22Rv1 (cell line): ENCODE results near the gene HBEGF.

Experiments used
- H3K27ac ChIP-seq: fragments of 450-650 bp; 2 replicates; pipeline ENCODE4 v1.5.1; 2017
- ZFX ChIP-seq: fragments of 450-650 bp; IDR thresholded peaks from 2 replicates; pipeline ENCODE4 v1.6.1; 2017; ENCODE audit warnings: antibody characterized with exemption, borderline replicate concordance
- TF ChIP-seq, protein P1 (sequence below): fragments of 450-650 bp; IDR thresholded peaks from 2 replicates; pipeline ENCODE4 v1.5.1; 2017; ENCODE audit warnings: mild to moderate bottlenecking

Gene HBEGF, protein sequence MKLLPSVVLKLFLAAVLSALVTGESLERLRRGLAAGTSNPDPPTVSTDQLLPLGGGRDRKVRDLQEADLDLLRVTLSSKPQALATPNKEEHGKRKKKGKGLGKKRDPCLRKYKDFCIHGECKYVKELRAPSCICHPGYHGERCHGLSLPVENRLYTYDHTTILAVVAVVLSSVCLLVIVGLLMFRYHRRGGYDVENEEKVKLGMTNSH

DNA sequence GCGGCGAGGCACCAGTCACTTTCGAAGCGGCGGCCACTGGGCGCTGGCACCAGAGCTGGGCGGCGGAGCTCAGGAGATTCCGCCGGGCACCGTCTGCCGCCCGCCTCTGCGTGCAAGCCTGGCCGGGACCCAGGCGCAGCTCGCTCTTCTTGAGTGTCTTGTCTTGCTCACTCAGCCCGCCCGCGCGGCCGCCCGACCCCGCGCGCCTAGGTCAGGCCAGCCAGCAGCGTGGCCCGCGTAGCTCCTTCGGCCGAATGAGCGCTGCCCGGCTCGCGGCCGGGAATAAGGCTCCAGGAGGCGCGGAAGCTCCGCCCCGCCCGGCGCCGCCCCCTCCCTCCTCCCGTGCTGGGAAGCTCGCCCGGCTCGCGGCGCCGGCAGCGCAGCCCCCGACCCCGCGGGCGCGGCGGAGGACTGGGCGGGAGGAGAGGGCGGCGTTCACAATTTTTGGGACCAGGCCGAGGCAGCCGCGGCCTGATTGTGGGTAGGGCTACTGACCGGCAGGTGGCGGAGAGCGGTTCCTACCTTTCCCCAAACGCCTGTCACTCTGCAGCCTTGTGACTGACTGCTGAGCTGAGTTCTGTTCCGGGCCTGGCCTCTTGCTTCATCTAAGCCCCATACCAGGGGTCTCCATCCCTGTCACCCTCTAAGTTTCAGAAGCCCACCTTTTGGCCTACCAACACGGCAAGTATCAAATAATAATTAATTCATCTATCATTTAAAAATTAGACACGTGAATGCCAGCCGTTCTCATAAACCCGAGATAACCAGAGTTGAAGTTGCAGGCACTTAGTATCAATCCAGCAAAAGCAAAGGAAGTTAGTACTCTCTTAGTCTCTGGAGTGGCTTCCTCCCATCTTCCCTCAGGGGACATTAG, at the start of gene HBEGF:
Gene HBEGF (minus strand): TSS at position 256 of the 874 bp plus-strand sequence. CDS start 275 bp downstream, outside the sequence.
- H3K27ac ChIP-seq, result peak within 1 kb of the TSS; percentile 70

DNA sequence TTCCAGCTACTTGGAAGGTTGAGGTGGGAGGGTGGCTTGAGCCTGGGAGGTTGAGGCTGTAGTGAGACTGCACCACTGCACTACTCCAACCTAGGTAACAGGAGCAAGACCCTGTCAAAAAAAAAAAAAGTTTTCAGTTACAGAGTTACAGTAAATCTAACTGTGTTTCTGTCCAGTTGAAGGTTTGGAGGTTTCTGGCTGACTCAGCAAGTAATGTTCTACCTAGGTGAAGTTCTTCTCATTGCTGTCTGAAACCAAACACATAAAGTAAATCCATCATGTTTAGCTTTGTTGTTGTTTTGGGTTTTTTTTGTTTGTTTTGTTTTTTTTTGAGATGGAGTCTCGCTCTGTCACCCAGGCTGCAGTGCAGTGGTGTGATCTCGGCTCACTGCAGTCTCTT, 47.3 kb upstream of the HBEGF start:
- TF ChIP-seq, protein P1, sequence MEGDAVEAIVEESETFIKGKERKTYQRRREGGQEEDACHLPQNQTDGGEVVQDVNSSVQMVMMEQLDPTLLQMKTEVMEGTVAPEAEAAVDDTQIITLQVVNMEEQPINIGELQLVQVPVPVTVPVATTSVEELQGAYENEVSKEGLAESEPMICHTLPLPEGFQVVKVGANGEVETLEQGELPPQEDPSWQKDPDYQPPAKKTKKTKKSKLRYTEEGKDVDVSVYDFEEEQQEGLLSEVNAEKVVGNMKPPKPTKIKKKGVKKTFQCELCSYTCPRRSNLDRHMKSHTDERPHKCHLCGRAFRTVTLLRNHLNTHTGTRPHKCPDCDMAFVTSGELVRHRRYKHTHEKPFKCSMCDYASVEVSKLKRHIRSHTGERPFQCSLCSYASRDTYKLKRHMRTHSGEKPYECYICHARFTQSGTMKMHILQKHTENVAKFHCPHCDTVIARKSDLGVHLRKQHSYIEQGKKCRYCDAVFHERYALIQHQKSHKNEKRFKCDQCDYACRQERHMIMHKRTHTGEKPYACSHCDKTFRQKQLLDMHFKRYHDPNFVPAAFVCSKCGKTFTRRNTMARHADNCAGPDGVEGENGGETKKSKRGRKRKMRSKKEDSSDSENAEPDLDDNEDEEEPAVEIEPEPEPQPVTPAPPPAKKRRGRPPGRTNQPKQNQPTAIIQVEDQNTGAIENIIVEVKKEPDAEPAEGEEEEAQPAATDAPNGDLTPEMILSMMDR, result no peak
- TF ChIP-seq ZFX, result no peak

More for the DNA sequence above, at the start of gene HBEGF:
- no peak for TF ChIP-seq ZFX
- TF ChIP-seq, protein P1, result peak; percentile 77

DNA sequence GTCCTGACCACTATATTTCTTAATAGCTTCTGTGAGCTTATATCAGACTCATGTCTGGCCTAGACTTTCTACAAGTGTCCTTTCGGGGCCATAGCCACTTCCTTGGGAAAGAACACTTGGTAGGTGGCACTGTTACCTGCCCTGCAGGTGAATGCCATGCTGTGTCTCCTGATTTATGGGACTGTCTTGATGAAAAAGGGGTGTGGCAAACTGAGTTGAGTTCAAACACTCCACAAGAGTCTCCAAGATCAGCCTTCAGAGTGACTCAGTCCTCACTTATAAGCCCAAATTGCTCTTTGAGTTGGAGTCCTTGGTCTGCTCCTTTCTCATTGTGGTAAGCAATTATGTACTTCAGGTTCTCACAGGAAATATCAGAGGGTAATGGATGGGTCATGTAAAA, 45.3 kb upstream of the HBEGF start:
- H3K27ac ChIP-seq, result 0 out of 2 replicates have a peak overlapping the region, but pooled peaks have one; percentile 13
- no peak for TF ChIP-seq ZFX
- TF ChIP-seq, protein P1, result no peak

More for the DNA sequence above, 47.3 kb upstream of the HBEGF start:
- no peak overlapping the region for H3K27ac ChIP-seq

DNA sequence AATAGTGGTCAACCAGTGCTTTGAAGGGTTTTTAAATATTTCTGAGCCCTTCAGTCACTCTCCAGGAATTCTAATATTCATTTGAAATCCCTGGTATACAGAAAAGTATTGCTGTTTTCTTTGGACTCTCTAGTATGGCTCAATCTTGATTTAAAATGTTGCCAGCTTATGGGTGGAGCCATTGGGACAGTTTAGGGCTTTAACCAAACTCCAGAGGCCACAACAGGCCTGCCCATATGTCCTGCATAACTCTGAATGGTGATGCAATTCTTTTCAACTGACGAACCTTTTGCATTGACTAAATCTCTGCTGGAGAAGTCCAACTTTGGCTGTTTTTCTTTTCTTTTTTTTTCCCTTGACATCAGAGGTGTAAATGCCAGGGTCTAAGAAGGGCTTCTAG, 44.9 kb upstream of the HBEGF start:
- no peak for TF ChIP-seq ZFX
- TF ChIP-seq, protein P1, result no peak
- 0 out of 2 replicates have a peak overlapping the region, but pooled peaks have one; percentile 13 for H3K27ac ChIP-seq

DNA sequence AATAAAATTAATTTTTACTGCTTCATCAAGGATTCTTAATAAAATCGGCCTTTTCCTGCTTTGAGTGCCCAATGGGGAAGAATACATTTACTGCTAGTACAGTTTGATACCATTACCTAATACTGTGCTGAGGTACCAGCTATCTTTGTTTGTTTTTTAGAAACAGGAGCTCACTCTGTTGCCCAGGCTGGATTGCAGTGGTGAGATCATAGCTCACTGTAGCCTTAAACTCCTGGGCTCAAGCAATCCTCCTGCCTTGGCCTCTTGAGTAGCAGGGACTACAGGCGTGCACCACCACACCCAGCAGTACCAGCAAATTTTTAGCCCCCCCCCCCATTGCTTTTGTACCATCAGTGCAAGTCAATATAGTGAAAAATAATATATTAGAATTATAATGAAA, 41.6 kb upstream of the HBEGF start:
- TF ChIP-seq ZFX, result no peak
- TF ChIP-seq, protein P1, result no peak
- no peak overlapping the region for H3K27ac ChIP-seq

DNA sequence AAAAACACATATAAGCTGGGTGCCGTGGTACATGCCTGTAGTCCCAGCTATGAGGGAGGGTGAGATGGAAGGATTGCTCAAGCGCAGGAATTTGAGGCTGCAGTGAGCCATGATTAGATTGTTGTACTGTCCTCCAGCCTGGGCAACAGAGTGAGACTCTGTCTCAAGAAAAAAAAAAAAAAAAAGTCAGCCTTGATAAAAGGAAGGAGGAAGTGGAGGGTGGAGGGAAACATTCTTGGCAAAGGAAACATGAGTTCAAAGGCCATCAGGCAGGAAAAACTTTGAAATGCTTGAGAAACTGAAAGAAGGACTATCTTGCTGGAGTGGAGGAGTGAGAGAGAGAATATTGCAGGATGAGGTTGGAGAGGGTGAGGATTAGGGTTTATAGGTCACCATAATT, 36.9 kb upstream of the HBEGF start:
- TF ChIP-seq, protein P1, result no peak
- TF ChIP-seq ZFX, result no peak

DNA sequence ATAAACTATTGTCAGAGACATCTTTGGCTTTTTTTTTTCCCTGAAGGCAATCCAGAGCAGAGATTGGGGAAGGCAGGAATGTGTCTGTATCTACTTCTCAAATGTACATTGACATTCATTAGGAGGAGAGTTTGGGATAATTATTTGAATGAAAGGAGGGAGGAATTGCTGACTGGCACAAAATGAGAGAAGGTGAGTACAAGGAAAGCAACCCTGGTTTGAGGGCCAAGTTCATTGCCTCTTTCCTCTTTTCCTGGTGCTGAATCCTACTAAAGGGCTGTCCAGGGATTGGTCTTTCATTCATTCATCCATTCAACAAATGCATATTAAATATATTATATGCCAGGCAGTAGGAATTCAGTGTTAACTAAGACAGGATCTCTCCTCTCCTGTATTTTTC, 36.5 kb upstream of the HBEGF start:
- TF ChIP-seq, protein P1, result no peak
- TF ChIP-seq ZFX, result no peak
- H3K27ac ChIP-seq, result no peak overlapping the region

More for the DNA sequence above, 36.9 kb upstream of the HBEGF start:
- no peak overlapping the region for H3K27ac ChIP-seq
